ENCODE measurements around the gene TAF11L6. TPM values are rescaled to one million over a fixed set of nuclear protein-coding genes. Genes with fewer than 3 reads are reported as not detected.

Gene TAF11L6
- total RNA-seq, 4 donors from 2014 or later: not detected

Other genes with a start within 250 kb of the TAF11L6 start
- not detected for gene TAF11L2, start 30.4 kb upstream of the TAF11L6 start, total RNA-seq
- not detected for gene TAF11L3, start 10.3 kb upstream of the TAF11L6 start, total RNA-seq
- gene TAF11L4, start 6.9 kb upstream of the TAF11L6 start, total RNA-seq: not detected
- gene TAF11L5, start 3.4 kb upstream of the TAF11L6 start, total RNA-seq: not detected
- gene TAF11L7, start 57.1 kb downstream of the TAF11L6 start, total RNA-seq: not detected
- gene TAF11L8, start 62.3 kb downstream of the TAF11L6 start, total RNA-seq: not detected
- gene TAF11L9, start 65.7 kb downstream of the TAF11L6 start, total RNA-seq: not detected
- not detected for gene TAF11L10, start 69.2 kb downstream of the TAF11L6 start, total RNA-seq
- not detected for gene TAF11L11, start 75.5 kb downstream of the TAF11L6 start, total RNA-seq
- gene TAF11L12, start 81.7 kb downstream of the TAF11L6 start, total RNA-seq: not detected
- not detected for gene TAF11L13, start 103.4 kb downstream of the TAF11L6 start, total RNA-seq
- not detected for gene TAF11L14, start 105.8 kb downstream of the TAF11L6 start, total RNA-seq